Keratinocyte (primary cell): ENCODE data around the gene MYO1E. TPM values are rescaled to one million over a fixed set of nuclear protein-coding genes. Genes with fewer than 3 reads are reported as not detected.
A peak's percentile ranks its signal among the peaks of the same experiment; 100 is the strongest.

ENCODE experiments used
- DNase-seq: peaks from one replicate; pipeline ENCODE4 v3.0.0-alpha.2; 2011; ENCODE audit warnings: low read depth, missing footprints, low spot score
- FAIRE-seq: peaks from 2 replicates; lab custom pipeline; 2011; peaks lifted over from hg19 to GRCh38; lab: Jason Lieb, UNC
- H2AFZ ChIP-seq: 2 replicates; pipeline ENCODE4 v1.6.0; 2012; ENCODE audit warnings: low read length, control low read depth, inconsistent platforms; ENCODE audit not compliant: control insufficient read depth
- H3K27ac ChIP-seq: 2 replicates; pipeline ENCODE4 v1.5.1; 2011; ENCODE audit warnings: low read length; ENCODE audit not compliant: control insufficient read depth, insufficient read depth
- H3K27me3 ChIP-seq: 3 replicates; pipeline ENCODE4 v1.6.0; 2011; ENCODE audit warnings: low read length; ENCODE audit not compliant: control insufficient read depth, insufficient read depth; ENCODE audit errors: extremely low read depth
- H3K36me3 ChIP-seq, 2 experiments: 2 replicates in 1 of 2; 3 replicates in 1 of 2; pipeline ENCODE4 v1.5.1; 2011; ENCODE audit warnings: low read length in 2 of 2, mild to moderate bottlenecking in 1 of 2; ENCODE audit not compliant: control insufficient read depth in 2 of 2, insufficient read depth in 2 of 2; ENCODE audit errors: extremely low read depth in 1 of 2
- H3K4me1 ChIP-seq: 3 replicates; pipeline ENCODE4 v1.5.1; 2011; ENCODE audit warnings: low read length; ENCODE audit not compliant: control insufficient read depth, insufficient read depth; ENCODE audit errors: extremely low read depth
- H3K4me2 ChIP-seq: 3 replicates; pipeline ENCODE4 v1.6.0; 2011; ENCODE audit warnings: low read depth, low read length; ENCODE audit not compliant: control insufficient read depth, insufficient read depth; ENCODE audit errors: extremely low read depth
- H3K4me3 ChIP-seq, 3 experiments: fragments of 200-600 bp in 1 of 3; sonication (generic) in 1 of 3; 2 replicates in 2 of 3; 3 replicates in 1 of 3; pipeline ENCODE4 v1.5.1; 2011 to 2016; ENCODE audit warnings: low read length in 3 of 3, mild to moderate bottlenecking in 3 of 3, control low read depth in 2 of 3, inconsistent platforms in 1 of 3, low read depth in 1 of 3, mixed read lengths in 1 of 3, mixed run types in 1 of 3, moderate library complexity in 1 of 3; ENCODE audit not compliant: control insufficient read depth in 2 of 3, insufficient read depth in 2 of 3; ENCODE audit errors: extremely low read depth in 1 of 3
- H3K79me2 ChIP-seq: 2 replicates; pipeline ENCODE4 v1.6.0; 2012; ENCODE audit warnings: low read length; ENCODE audit not compliant: control insufficient read depth, insufficient read depth
- H3K9ac ChIP-seq: 3 replicates; pipeline ENCODE4 v1.6.0; 2011; ENCODE audit warnings: low read length; ENCODE audit not compliant: control insufficient read depth, insufficient read depth; ENCODE audit errors: extremely low read depth
- H3K9me1 ChIP-seq: 3 replicates; pipeline ENCODE4 v1.6.0; 2011; ENCODE audit warnings: low read length; ENCODE audit not compliant: control insufficient read depth, insufficient read depth; ENCODE audit errors: extremely low read depth
- H3K9me3 ChIP-seq: 2 replicates; pipeline ENCODE4 v1.5.1; 2012; ENCODE audit warnings: low read depth, low read length; ENCODE audit not compliant: control insufficient read depth
- H4K20me1 ChIP-seq: 3 replicates; pipeline ENCODE4 v1.6.0; 2011; ENCODE audit warnings: low read length; ENCODE audit not compliant: control insufficient read depth, insufficient read depth; ENCODE audit errors: extremely low read depth
- CTCF ChIP-seq, 3 experiments: IDR thresholded peaks in 1 of 3; conservative IDR thresholded peaks in 1 of 3; optimal IDR thresholded peaks in 1 of 3; 2 replicates in 2 of 3; 3 replicates in 1 of 3; pipeline versions ENCODE3 to v1.5.1; 2011; ENCODE audit warnings: low read length in 3 of 3, mild to moderate bottlenecking in 3 of 3, moderate library complexity in 2 of 3, control low read depth in 1 of 3, inconsistent platforms in 1 of 3; ENCODE audit not compliant: insufficient read depth in 2 of 3; ENCODE audit errors: extremely low read depth in 1 of 3
- EZH2 ChIP-seq: IDR thresholded peaks from one replicate; pipeline ENCODE4 v1.6.1; 2012; ENCODE audit warnings: inconsistent platforms, mild to moderate bottlenecking, low read length, moderate library complexity
- dilution Hi-C: fragments of 300-500 bp; cut with MboI; formaldehyde crosslinking; loops from one replicate; pipeline ENCODE4 v1.7.0; 2020; ENCODE audit warnings: low sequenced_read_pairs; ENCODE audit not compliant: extremely low pct_ligation_motif_present
- polyA plus RNA-seq, 5 experiments: library from polyadenylated mRNA; depleted of rRNA in 3 of 5; stranded (reverse) in 3 of 5; stranded (forward) in 1 of 5; unstranded in 1 of 5; fragments of >200 nt; gene quantifications; 1 replicate in 1 of 5; 2 replicates in 3 of 5; 3 replicates in 1 of 5; pipeline versions ENCODE4 v1.2.1 to v1.2.3, GENCODE V29; 2011 to 2012; ENCODE audit warnings: missing spikeins in 2 of 5, low read depth in 1 of 5, low replicate concordance in 1 of 5

The MYO1E gene
- polyA plus RNA-seq, 1 donor (not counting 4 experiments of a cell fraction or from before 2014, with no cell fraction given) = 213 TPM

DNA sequence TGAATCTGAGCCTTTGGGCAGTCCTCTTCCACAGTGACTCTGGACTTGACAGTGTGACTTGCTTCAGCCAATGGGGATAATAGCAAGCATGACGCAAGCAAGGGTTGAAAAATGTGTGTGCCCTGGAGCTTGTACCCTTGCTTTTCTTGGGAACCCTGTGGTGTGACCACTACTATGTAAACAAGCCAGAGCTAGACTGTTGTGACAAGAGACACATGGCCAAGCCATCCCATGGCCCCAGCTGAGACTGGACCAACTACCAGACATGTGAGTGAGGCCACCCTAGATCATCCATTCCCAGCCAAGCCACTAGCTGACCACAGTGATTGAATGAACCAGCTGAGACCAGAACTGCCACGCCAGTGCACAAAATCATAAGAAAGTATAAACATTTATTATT lies 11.8 kb downstream of the MYO1E start:
- H3K9me3 ChIP-seq = no peaks in the 10 kb centered on the region
- DNase-seq (no peak), FAIRE-seq (no peak)
- H3K36me3 ChIP-seq = peaks cover 9 to 15% of the 10 kb centered on the region in 2 experiments
- peaks cover 6% of the 10 kb centered on the region for H4K20me1 ChIP-seq
- H3K79me2 ChIP-seq = peaks cover 97% of the 10 kb centered on the region
- no peak overlapping the region for H3K9ac ChIP-seq
- H3K4me1 ChIP-seq = peaks cover 13% of the 10 kb centered on the region
- no peaks in the 10 kb centered on the region for H3K27me3 ChIP-seq
- no peak overlapping the region for H3K4me3 ChIP-seq
- no peak for TF ChIP-seq CTCF (optimal IDR thresholded peaks at IDR 0.05 in 1 of 3, IDR thresholded peaks at IDR 0.05 in 1 of 3, conservative IDR thresholded peaks at IDR 0.05 in 1 of 3; ENCODE audit: extremely low read depth in 1 of 3, insufficient read depth in 2 of 3, low read length in 3 of 3)
- TF ChIP-seq EZH2 = no peak
- no peaks in the 10 kb centered on the region for H3K9me1 ChIP-seq
- no peak overlapping the region for H2AFZ ChIP-seq
- no peak overlapping the region for H3K27ac ChIP-seq
- dilution Hi-C loops = no loop called here
- H3K4me2 ChIP-seq = no peak overlapping the region

GRCh38 chr15:59360305-59360704 lies 12.4 kb downstream of the MYO1E start:
- Histone ChIP-seq H3K4me3 (no peak overlapping the region), H4K20me1 (peaks cover 6% of the 10 kb centered on the region), H3K9me3 (no peaks in the 10 kb centered on the region), H3K36me3 (peaks cover 9 to 15% of the 10 kb centered on the region in 2 experiments), H3K4me1 (peaks cover 12% of the 10 kb centered on the region), H3K79me2 (peaks cover 97% of the 10 kb centered on the region), H3K27me3 (no peaks in the 10 kb centered on the region), H3K27ac (no peak overlapping the region), H2AFZ (no peak overlapping the region), H3K4me2 (no peak overlapping the region), H3K9ac (no peak overlapping the region), H3K9me1 (no peaks in the 10 kb centered on the region)
- dilution Hi-C loops = no loop called here
- DNase-seq (no peak), FAIRE-seq (no peak)
- TF ChIP-seq EZH2 (no peak), CTCF (optimal IDR thresholded peaks at IDR 0.05 in 1 of 3, IDR thresholded peaks at IDR 0.05 in 1 of 3, conservative IDR thresholded peaks at IDR 0.05 in 1 of 3; ENCODE audit: extremely low read depth in 1 of 3, insufficient read depth in 2 of 3, low read length in 3 of 3) (peak; percentile 0 to 44 (median 33))
